ENCODE results near the gene WDR46.

WDR46 gene

GRCh38 chr6:33241968-33242367 is 47.1 kb downstream of the WDR46 start:
- Histone ChIP-seq H3K27me3 (replicated peaks) (peaks cover 2% of the 10 kb centered on the region), H3K27ac (no peak overlapping the region), H3K4me3 (ENCODE audit: low read depth, low read length) (no peak overlapping the region), H3K36me3 (replicated peaks) (no peaks in the 10 kb centered on the region)
- in situ Hi-C loops (cut with HindIII; ENCODE audit: low pct_ligation_motif_present, low sequenced_read_pairs): no loop called here
- no peak for TF ChIP-seq CTCF (IDR thresholded peaks at IDR 0.05; ENCODE audit: low read depth, low read length, missing control alignments)
- DNase-seq: no peak

- Histone ChIP-seq H3K4me3 (ENCODE audit: low read depth, low read length) (no peak overlapping the region), H3K36me3 (replicated peaks) (no peaks in the 10 kb centered on the region), H3K27ac (no peak overlapping the region), H3K27me3 (replicated peaks) (peaks cover 5% of the 10 kb centered on the region)
- TF ChIP-seq CTCF (IDR thresholded peaks at IDR 0.05; ENCODE audit: low read depth, low read length, missing control alignments): no peak
- DNase-seq: no peak
- in situ Hi-C loops (cut with HindIII; ENCODE audit: low pct_ligation_motif_present, low sequenced_read_pairs): no loop called here
These were observed 51.3 kb downstream of the WDR46 start for GRCh38 chr6:33237741-33238140.

- Histone ChIP-seq H3K4me3 (ENCODE audit: low read depth, low read length) (no peak overlapping the region), H3K36me3 (replicated peaks) (no peaks in the 10 kb centered on the region), H3K27me3 (replicated peaks) (peaks cover 3% of the 10 kb centered on the region), H3K27ac (no peak overlapping the region)
- in situ Hi-C loops (cut with HindIII; ENCODE audit: low pct_ligation_motif_present, low sequenced_read_pairs): no loop called here
- TF ChIP-seq CTCF (IDR thresholded peaks at IDR 0.05; ENCODE audit: low read depth, low read length, missing control alignments): no peak
- DNase-seq: no peak
These were observed 52.2 kb downstream of the WDR46 start for GRCh38 chr6:33236852-33237251.

- peaks cover 6% of the 10 kb centered on the region for H3K27me3 ChIP-seq (replicated peaks)
These were observed 52.7 kb downstream of the WDR46 start for GRCh38 chr6:33236328-33236727.

GRCh38 chr6:33235221-33235634 is 53.8 kb downstream of the WDR46 start:
- peaks cover 6% of the 10 kb centered on the region for H3K27me3 ChIP-seq (replicated peaks)
- no peak for TF ChIP-seq CTCF (IDR thresholded peaks at IDR 0.05; ENCODE audit: low read depth, low read length, missing control alignments)
- in situ Hi-C loops (cut with HindIII; ENCODE audit: low pct_ligation_motif_present, low sequenced_read_pairs): no loop called here

More at GRCh38 chr6:33236328-33236727, 52.7 kb downstream of the WDR46 start:
- in situ Hi-C loops (cut with HindIII; ENCODE audit: low pct_ligation_motif_present, low sequenced_read_pairs): no loop called here
- no peak for DNase-seq
- Histone ChIP-seq H3K4me3 (ENCODE audit: low read depth, low read length) (no peak overlapping the region), H3K27ac (no peak overlapping the region), H3K36me3 (replicated peaks) (no peaks in the 10 kb centered on the region)
- TF ChIP-seq CTCF (IDR thresholded peaks at IDR 0.05; ENCODE audit: low read depth, low read length, missing control alignments): no peak

More at GRCh38 chr6:33235221-33235634, 53.8 kb downstream of the WDR46 start:
- Histone ChIP-seq H3K36me3 (replicated peaks) (no peaks in the 10 kb centered on the region), H3K4me3 (ENCODE audit: low read depth, low read length) (no peak overlapping the region), H3K27ac (no peak overlapping the region)
- DNase-seq: no peak

Data from brain microvascular endothelial cell (primary cell).